ENCODE measurements around the gene GALNTL6. TPM values are rescaled to one million over a fixed set of nuclear protein-coding genes. Genes with fewer than 3 reads are reported as not detected.
"Not testable (repeated sequence)": the region's sequence is repeated elsewhere in the genome, so short reads cannot be mapped to it uniquely, and the experiment has no call there.

GALNTL6 gene
- total and polyA plus RNA-seq, 2 experiments from 2014 or later, result not detected

DNA sequence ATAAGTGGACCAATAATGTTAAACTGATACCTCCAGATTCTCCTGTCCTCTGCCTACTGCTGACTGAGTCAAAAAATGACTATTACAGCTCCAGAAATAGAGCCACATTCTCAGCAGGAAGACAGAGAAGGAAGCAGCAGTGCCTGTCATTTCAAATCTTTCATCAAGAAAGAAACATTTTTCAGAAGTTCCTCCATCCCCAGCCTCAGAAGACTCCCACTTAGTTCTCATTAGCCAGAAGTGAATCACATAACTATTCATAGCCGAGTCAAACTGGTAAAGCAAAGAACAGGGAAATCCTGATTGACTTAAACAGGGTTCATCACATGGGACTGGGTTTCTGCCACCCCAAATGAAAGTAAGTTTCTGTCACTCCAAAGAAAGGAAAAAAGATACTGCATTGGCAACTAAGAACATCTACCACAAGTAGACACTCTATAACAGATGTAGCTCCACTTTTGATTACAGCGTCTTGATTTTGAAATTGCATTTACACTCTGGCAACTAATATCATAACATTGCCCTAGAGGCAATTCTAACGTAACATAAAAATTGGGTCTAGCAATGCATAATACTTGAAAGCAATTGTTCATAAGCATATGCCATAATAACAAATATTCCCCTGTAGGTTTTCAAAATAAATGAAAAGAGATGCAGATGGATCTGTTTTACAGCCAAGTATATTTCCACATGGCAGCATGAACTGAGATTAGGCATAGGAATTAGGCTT, 599.8 kb downstream of the GALNTL6 start:
- no peak overlapping the region for H3K27ac ChIP-seq
- no peak for DNase-seq (ENCODE audit: low read depth in 1 of 2, low spot score in 1 of 2)
- H3K4me1 ChIP-seq (ENCODE audit: low read depth), result no peaks in the 10 kb centered on the region
- no peak overlapping the region for H3K4me3 ChIP-seq
- H3K9me3 ChIP-seq (ENCODE audit: low read depth), result no peaks in the 10 kb centered on the region
- H3K27me3 ChIP-seq, result no peaks in the 10 kb centered on the region
- H3K36me3 ChIP-seq, result no peaks in the 10 kb centered on the region
- no peak for TF ChIP-seq CTCF (IDR thresholded peaks at IDR 0.05; ENCODE audit: low read depth, low read length)

GRCh38 chr4:172428979-172429378, 615.8 kb downstream of the GALNTL6 start:
- not testable (repeated sequence) for H3K4me3 ChIP-seq; DNase-seq (ENCODE audit: low read depth in 1 of 2, low spot score in 1 of 2); H3K4me1 ChIP-seq (ENCODE audit: low read depth); H3K9me3 ChIP-seq (ENCODE audit: low read depth); H3K27me3 ChIP-seq; H3K36me3 ChIP-seq; H3K27ac ChIP-seq

DNA sequence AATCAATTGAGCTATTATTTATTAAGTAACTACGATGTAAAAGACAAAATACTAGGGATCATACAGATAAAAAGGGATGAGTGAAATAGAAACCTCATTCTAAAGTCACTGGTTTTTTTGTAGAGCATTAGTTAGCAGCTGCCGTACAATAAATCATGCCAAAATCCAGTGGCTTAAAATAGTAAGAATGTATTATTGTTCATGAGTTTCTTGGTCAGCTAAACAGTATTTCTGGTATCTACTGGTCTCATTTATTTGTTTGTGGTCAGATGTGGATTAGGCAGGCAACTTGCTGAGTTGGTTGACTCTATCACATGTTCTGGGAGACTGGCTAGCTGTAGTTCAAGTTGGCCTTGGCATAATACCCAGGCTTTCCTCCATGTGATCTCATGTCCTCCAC, 667.3 kb downstream of the GALNTL6 start:
- H3K27me3 ChIP-seq, result no peaks in the 10 kb centered on the region

GRCh38 chr4:172481802-172482508, 668.8 kb downstream of the GALNTL6 start:
- no peaks in the 10 kb centered on the region for H3K4me1 ChIP-seq (ENCODE audit: low read depth)
- no peaks in the 10 kb centered on the region for H3K27me3 ChIP-seq
- no peak overlapping the region for H3K27ac ChIP-seq
- no peak for TF ChIP-seq CTCF (IDR thresholded peaks at IDR 0.05; ENCODE audit: low read depth, low read length)
- H3K9me3 ChIP-seq (ENCODE audit: low read depth), result no peaks in the 10 kb centered on the region
- DNase-seq (ENCODE audit: low read depth in 1 of 2, low spot score in 1 of 2), result no peak
- no peak overlapping the region for H3K4me3 ChIP-seq
- H3K36me3 ChIP-seq, result no peaks in the 10 kb centered on the region

More for the DNA sequence above, 667.3 kb downstream of the GALNTL6 start:
- H3K36me3 ChIP-seq, result no peaks in the 10 kb centered on the region
- no peak overlapping the region for H3K27ac ChIP-seq
- H3K9me3 ChIP-seq (ENCODE audit: low read depth), result no peaks in the 10 kb centered on the region
- no peak for DNase-seq (ENCODE audit: low read depth in 1 of 2, low spot score in 1 of 2)
- no peak for TF ChIP-seq CTCF (IDR thresholded peaks at IDR 0.05; ENCODE audit: low read depth, low read length)
- H3K4me1 ChIP-seq (ENCODE audit: low read depth), result no peaks in the 10 kb centered on the region
- no peak overlapping the region for H3K4me3 ChIP-seq

- no peak for TF ChIP-seq CTCF (IDR thresholded peaks at IDR 0.05; ENCODE audit: low read depth, low read length)
- Histone ChIP-seq H3K27ac (no peak overlapping the region), H3K36me3 (no peaks in the 10 kb centered on the region), H3K27me3 (no peaks in the 10 kb centered on the region), H3K4me3 (no peak overlapping the region), H3K4me1 (ENCODE audit: low read depth) (no peaks in the 10 kb centered on the region), H3K9me3 (ENCODE audit: low read depth) (no peaks in the 10 kb centered on the region)
- DNase-seq (ENCODE audit: low read depth in 1 of 2, low spot score in 1 of 2), result no peak
These were observed 671.8 kb downstream of the GALNTL6 start for GRCh38 chr4:172485007-172485406.

DNA sequence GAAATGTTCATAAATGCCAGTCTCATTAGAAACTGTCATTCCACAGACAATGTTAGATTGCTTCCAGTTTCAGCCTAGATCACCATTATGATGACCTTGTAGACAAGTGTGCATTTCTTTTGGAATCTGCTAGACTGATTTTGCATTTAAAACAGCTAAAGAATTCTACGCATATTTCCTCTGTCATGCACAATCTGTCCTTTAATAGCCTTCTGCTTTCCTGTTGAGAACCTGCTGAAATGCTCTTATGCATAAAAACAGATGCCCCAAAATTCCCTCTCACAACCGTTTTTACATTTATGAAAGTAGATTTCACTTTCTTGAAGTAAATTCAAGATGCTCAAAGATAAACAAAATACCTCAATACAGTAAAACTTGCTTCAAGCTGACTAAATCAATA, 673.3 kb downstream of the GALNTL6 start:
- TF ChIP-seq CTCF (IDR thresholded peaks at IDR 0.05; ENCODE audit: low read depth, low read length), result no peak
- Histone ChIP-seq H3K27me3 (no peaks in the 10 kb centered on the region), H3K9me3 (ENCODE audit: low read depth) (no peaks in the 10 kb centered on the region), H3K4me1 (ENCODE audit: low read depth) (no peaks in the 10 kb centered on the region), H3K36me3 (no peaks in the 10 kb centered on the region), H3K4me3 (no peak overlapping the region), H3K27ac (no peak overlapping the region)
- DNase-seq (ENCODE audit: low read depth in 1 of 2, low spot score in 1 of 2), result no peak

Measured in cardiac muscle cell (in vitro differentiated cells and primary cell).